GM18508 (cell line): Measurements from ENCODE around the gene UGT1A8.

ENCODE experiments used
- ATAC-seq: cut with Tn5 transposase; IDR thresholded peaks from one replicate; pipeline ENCODE4 v1.9.1; 2021; ENCODE audit warnings: moderate number of reproducible peaks; ENCODE audit not compliant: insufficient read depth, unreplicated experiment

Gene UGT1A8

DNA sequence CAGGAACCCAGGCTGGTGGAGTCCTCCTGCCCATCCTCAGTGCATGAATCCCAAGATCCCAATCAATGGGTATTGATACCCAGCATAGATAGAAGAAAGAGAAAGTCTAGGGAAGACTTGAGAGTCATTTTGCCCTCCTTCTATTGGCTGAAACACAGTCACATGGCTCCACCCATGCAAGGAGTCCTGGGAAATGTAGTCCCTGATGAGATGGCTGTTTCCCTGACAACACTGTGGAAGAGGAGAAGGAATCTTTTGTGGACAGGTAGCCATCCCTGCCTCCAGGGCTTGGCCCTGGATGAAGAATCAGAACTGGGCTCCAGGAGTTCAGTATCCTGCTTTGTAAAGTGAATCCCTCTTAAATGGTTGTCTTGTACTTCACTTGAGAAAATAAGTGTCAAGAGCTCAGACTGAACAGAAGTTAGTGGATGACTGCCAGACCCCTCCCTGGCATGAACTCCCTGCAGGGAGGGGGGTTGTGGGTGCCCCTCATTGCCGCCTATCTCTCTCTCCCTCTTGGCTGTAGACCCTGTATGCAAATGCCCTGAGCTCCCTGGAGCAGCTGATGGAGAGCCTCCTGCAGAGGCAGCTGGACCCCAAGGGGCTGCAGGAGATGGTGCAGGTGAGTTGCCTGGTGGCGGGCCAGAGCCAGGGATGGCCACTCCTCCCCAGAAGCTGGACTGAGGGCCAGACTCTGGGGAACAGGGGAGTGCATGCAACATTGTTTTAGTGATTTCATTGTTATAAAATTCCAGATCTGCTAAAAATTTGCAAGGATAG, 196.8 kb downstream of the UGT1A8 start:
- ATAC-seq, result no peak

DNA sequence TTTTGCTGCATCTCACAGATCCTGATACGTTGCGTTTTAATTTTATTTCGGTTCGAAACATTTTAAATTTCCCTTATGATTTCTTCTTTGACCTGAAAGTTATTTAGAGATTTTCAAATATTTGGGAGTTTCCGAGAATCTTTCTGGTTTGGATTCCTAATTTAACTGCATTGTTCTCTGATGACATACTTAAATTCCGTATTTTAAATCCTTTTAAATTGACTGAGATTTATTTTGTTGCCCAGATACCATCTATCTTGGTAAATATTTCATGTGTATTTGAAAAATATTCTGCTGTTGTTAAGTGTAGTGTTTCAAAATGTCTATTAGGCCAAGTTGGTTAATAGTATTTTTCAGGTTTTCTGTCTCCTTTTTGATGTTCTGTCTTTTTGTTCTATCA, 198.4 kb downstream of the UGT1A8 start:
- no peak for ATAC-seq

DNA sequence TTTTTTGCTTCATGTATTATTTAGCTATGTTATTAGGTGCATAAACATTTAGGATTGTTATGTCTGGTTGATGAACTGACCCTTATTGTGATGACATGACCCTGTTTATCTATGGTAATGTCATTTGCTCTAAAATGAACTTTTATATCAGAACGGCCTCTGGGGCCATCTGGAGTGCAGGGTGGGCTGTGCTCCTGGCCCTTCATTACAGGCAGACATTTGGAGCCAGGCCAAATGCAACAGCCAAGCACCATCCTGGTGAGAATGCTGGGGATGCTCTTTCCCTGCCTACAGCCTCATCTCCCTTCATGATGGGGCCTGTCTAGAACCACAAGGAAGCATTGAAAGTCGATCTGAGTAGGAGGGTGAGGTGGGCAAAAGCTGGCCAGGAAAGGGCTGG, 198.9 kb downstream of the UGT1A8 start:
- no peak for ATAC-seq

DNA sequence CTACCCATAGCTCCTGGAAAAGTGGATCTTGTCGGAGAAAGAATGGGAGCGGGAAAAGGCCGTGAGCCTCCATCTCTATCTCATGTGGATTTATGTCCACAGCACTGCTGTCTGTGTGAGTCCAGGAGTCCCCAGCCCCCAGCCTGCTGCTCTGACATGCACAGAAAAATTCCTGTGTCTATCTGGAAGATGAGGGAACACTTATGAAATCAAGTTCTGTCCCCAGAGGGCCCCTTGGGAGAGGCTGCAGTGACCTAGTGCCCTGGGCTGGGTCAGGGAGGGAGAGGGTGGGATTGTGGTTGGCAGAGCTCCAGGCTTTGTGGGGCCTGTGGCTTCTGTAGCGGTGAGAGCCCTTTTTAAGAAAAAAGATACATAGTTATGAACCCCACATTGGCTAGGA, 199.3 kb downstream of the UGT1A8 start:
- no peak for ATAC-seq

DNA sequence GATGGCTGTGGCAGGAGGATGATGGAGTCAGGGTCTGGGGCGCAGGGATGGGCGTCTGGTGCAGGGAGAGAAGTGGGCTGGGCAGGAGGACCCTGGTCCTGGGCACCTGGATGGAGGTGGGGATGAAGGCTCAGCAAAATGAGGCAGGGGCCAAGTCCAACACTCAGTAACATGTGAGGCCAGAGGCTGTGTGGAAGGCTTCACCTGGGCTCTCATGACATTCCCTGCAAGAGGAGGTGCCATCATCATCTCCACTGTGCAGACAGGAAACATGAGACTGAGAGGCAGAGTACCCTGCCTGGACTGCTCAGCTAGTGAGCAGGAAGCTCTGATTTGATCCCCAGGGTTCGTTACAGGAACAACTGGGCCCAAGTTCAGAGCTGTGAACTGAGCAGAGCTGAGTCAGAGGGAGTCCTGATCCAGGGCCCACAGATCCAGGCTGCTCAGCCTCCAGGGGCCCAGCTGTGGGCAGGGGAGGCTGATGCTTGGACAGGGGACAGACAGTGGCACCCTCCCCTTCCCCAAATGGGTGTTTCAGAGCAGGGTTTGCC, 200.0 kb downstream of the UGT1A8 start:
- no peak for ATAC-seq

DNA sequence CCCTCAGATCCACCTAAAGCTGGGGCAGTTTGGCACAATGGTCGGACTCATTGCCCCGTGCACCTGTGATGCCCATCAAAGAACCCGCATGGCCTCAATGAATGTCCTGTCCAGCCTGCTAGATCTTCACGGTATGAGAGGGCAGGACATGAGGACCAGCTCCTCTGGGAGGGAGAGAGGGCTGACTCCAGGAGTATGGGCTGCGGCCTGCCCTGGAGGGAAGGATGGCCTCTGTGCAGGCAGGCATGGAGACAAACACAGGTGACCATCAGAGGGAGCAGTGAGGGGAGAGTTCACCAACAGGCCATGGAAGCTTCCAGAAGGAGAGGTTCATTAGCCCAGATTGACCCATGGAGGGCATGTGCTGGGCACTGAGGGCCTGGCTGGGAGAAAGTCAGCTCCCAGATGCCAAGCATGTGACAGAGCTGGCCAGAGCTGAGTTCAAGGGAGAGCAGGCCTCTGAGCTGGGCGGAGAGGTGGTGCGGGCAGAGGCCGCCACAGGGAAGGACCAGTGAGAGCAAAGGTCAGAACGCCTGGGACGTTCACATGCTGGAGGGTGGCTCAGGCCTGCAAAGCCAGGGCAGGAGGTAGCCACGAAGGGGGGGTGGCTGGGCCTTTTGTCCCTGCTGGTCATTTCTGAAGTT, 200.7 kb downstream of the UGT1A8 start:
- ATAC-seq, result no peak

DNA sequence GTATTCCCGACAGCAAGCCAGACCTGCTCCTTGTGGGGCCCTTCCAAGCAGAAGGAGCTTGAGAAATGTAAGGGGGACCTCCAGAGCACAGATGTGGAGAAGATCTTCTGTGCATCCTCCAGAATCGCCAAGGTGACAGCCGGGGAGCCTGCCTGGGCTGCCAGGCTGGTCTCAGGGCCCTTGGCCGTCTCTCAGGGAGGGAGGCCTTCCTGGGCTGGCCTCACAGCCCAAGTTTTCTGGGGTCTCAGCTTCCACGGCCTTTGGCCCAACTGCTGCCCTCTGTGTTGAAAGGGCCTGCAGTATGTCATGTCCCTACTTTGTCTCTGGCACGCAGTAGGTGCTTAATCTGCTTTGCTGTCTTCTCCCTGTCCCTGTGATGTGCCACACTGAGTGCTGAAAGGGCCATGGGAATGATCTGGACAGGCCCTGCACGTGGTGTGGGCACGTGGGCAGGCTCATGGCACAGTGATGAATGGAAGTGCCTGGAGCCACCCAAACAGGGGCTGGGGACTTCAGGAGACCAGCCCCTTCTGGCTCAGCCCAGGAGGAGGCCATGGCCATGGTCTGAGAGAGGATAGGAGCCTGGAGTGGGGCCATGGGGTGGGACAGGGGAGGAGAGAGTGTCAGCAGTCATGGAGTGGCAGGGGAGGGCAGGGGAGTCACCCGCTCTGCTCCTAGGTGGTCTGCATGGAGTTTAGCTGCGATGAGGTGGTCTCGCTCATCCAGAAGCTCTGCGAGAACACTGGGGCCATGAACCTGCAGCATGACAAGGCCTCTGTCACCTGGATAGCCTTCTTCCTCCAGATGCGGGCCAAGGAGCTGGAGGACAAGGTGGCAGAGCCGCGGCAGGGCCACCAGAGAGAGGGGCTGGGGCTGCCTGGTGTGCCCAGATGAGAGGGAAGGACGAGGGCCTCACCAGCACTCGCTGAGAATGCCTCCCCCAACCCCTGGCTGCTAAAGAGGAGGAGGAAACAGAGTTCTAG, 201.5 kb downstream of the UGT1A8 start:
- no peak for ATAC-seq

DNA sequence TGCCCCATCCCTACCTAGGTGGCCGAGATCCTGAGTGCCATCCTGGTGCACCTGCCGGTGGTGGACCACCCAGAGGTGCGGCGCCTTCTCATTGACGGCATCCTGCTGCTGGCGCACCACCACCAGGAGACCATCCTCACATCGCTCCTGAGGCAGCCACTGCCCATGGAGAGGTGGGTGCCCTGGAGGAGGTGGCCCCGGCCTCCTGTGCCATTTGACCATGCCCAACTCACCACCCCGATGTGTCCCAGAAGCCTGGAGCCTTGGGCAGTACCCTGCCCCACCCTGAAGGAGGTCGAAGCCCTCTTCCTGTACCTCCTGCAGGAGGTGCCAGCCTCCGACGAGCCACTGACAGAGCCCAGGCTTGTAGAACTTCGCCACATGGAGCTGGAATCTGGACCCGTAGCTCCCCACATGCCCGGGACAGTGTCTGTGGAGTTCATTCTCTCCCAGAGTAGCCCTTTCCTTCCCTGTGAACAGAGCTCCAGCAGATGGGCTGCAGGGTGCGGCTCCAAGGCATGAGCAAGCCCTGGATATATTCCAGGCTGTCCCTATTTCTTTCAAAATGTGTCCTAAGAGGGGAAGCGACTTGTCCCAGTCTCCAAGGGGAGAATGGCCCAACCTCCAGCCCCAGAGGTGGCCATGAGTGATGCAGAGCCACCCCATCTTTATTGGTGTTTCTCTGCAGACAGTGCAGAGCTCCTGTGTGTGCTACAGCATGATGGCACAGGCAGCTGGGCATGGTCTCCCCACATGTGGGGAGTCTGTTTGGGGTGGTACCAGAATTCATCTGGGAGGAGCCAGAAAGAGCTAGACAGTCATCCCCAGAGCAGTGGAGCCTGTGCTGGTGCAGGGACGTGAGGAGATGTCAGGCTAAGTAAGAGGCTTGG, 202.7 kb downstream of the UGT1A8 start:
- ATAC-seq, result no peak

DNA sequence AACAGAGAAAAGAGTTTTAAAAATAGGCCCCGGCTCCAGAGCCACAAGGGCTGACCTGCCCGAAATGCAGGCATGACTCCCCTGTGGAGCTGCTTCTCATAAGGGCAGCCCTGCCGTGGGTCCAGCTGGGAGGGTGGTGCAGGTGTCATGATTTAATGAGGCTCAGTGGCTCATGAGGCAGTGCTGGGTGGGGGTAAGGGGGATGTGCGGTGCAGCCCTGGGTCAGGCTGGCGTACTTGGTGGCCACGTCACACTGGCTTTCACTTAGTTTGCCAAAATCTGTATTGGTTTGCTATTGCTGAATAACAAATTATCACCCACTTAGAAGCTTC, 203.3 kb downstream of the UGT1A8 start:
- no peak for ATAC-seq

DNA sequence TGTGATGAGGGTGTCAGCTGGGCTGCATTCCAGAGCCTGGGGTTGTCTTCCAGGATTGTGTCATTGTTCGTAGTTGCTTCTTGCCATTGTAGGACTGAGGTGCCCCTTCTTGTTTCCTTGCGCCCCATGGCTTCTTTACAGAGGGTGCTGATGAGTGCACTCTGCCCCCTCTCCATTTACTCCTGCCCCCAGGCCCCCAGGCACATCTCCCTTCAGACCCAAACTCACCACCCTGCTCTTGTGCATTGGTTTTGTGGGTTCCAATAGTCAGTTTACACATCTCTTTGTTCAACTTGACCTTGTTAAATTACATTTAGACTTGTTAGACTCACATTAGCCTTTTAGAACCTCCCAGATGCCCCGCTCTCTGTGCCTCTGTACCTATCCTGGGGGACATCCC, 203.8 kb downstream of the UGT1A8 start:
- ATAC-seq, result no peak

DNA sequence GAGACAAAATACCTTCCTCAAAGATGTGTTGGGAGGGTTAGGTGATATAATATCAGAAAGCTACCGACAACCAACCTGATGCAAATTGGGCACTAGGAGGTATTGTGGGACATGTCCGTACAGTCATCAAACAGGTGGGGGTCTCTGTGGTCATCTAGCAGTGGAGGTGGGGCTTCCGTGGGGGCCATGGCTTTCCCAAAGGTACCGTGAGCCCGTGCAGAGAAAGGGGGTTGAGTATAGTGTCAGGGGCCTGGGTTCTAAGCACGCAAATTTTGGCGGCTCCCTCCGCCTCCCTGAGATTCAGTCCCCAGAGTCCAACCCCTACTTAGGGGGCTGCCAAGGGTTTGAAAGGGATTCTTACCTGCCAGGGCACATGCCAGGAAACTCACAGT, 204.3 kb downstream of the UGT1A8 start:
- no peak for ATAC-seq

DNA sequence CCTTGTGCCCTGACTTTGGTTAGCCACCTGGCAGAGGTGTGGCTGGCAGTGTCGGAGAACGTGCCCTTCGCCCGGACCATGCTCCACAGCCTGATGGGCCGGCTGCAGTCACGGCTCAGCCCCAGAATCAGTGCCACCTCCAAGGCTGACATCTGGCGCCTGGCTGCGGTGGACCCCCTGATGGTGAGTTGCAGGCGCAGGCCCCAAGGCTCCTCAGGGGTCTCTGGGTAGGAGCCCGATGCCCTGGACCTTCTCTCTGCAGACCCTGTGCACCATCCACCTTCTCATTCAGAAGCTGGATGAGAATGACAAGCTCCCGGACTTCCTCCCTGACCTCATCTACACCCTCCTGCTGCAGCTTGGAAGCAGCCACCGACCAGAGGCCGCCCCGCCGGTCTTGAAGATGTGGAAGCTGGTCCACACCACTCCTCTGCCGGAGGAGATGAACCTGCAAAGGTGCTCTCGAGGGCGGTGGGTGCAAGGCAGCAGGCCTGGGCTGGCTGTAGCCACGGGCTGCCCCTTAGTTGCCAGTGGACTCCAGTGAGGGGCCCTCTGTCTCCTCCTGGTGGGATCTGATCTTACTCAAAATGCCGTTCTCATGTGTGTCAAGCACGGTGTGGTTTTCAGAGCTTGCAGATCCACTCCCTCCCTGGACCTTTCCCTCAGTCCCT, 204.8 kb downstream of the UGT1A8 start:
- no peak for ATAC-seq
